ENCODE measurements around the gene USP17L20.
"Not testable (repeated sequence)": the region's sequence is repeated elsewhere in the genome, so short reads cannot be mapped to it uniquely, and the experiment has no call there.

USP17L20 gene, protein sequence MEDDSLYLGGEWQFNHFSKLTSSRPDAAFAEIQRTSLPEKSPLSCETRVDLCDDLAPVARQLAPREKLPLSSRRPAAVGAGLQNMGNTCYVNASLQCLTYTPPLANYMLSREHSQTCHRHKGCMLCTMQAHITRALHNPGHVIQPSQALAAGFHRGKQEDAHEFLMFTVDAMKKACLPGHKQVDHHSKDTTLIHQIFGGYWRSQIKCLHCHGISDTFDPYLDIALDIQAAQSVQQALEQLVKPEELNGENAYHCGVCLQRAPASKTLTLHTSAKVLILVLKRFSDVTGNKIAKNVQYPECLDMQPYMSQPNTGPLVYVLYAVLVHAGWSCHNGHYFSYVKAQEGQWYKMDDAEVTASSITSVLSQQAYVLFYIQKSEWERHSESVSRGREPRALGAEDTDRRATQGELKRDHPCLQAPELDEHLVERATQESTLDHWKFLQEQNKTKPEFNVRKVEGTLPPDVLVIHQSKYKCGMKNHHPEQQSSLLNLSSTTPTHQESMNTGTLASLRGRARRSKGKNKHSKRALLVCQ

DNA sequence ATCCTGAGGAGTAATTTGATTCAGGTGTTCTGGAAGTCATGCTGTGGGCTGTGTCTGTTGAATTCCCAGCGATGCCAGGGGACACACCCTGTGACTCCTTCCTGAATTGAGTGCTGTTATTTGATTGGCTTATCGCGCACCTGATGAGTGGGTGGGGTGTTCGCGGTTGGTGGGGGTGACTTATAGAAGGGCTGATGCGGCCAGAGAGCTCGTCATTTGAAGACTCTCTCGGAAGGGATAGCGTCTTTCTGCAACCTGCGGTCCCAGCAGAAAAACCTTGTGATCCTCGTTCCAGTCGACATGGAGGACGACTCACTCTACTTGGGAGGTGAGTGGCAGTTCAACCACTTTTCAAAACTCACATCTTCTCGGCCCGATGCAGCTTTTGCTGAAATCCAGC is at the start of gene USP17L20:
Gene USP17L20 (plus strand): TSS at position 301 of the 400 bp plus-strand sequence. CDS start 0 bp downstream, at position 301.
- CTCF ChIA-PET, result not testable (repeated sequence)

DNA sequence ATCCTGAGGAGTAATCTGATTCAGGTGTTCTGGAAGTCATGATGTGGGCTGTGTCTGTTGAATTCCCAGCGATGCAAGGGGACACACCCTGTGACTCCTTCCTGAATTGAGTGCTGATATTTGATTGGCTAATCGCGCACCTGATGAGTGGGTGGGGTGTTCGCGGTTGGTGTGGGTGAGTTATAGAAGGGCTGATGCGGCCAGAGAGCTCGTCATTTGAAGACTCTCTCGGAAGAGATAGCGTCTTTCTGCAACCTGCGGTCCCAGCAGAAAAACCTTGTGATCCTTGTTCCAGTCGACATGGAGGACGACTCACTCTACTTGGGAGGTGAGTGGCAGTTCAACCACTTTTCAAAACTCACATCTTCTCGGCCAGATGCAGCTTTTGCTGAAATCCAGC is 47.6 kb upstream of the USP17L20 start, which contains the start of gene USP17L10:
Gene USP17L10 (plus strand): TSS at position 301 of the 400 bp plus-strand sequence. CDS start 0 bp downstream, at position 301.
- DNase-seq (ENCODE audit: low read depth, low spot score); CTCF ChIA-PET; POLR2A ChIA-PET; H3K4me3 ChIP-seq (ENCODE audit: low read depth, low read length): not testable (repeated sequence)

More for the DNA sequence above, at the start of gene USP17L20:
- H3K4me3 ChIP-seq (ENCODE audit: low read depth, low read length); POLR2A ChIA-PET; DNase-seq (ENCODE audit: low read depth, low spot score): not testable (repeated sequence)

DNA sequence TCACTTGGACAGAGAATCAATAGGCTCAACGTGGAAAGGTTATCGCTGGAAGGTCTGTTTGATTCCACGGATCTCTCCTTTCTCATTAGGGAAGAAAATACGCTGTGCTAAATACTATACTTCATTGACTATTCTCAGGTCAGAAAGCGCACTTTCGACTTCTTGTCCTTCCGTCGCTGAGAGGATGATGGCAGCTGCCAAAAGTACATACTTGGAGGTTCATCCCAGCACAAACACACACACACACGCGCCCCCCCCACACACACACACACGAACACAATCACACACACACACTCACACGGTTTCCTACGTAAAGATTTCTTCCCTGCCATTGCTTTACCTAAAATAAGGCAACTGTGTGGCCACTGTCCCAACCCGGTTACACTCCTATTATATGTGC is 43.2 kb upstream of the USP17L20 start:
- CTCF ChIA-PET; H3K4me3 ChIP-seq (ENCODE audit: low read depth, low read length); DNase-seq (ENCODE audit: low read depth, low spot score); POLR2A ChIA-PET: not testable (repeated sequence)

DNA sequence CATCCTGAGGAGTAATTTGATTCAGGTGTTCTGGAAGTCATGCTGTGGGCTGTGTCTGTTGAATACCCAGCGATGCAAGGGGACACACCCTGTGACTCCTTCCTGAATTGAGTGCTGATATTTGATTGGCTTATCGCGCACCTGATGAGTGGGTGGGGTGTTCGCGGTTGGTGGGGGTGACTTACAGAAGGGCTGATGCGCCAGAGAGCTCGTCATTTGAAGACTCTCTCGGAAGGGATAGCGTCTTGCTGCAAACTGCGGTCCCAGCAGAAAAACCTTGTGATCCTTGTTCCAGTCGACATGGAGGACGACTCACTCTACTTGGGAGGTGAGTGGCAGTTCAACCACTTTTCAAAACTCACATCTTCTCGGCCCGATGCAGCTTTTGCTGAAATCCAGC is 42.8 kb upstream of the USP17L20 start, which contains the start of gene USP17L11:
Gene USP17L11 (plus strand): TSS at position 301 of the 400 bp plus-strand sequence. CDS start 0 bp downstream, at position 301.
- CTCF ChIA-PET; POLR2A ChIA-PET; H3K4me3 ChIP-seq (ENCODE audit: low read depth, low read length); DNase-seq (ENCODE audit: low read depth, low spot score): not testable (repeated sequence)

DNA sequence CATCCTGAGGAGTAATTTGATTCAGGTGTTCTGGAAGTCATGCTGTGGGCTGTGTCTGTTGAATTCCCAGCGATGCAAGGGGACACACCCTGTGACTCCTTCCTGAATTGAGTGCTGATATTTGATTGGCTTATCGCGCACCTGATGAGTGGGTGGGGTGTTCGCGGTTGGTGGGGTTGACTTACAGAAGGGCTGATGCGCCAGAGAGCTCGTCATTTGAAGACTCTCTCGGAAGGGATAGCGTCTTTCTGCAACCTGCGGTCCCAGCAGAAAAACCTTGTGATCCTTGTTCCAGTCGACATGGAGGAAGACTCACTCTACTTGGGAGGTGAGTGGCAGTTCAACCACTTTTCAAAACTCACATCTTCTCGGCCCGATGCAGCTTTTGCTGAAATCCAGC is 38.1 kb upstream of the USP17L20 start, which contains the start of gene USP17L12:
Gene USP17L12 (plus strand): TSS at position 301 of the 400 bp plus-strand sequence. CDS start 0 bp downstream, at position 301.
- POLR2A ChIA-PET; DNase-seq (ENCODE audit: low read depth, low spot score); CTCF ChIA-PET; H3K4me3 ChIP-seq (ENCODE audit: low read depth, low read length): not testable (repeated sequence)

DNA sequence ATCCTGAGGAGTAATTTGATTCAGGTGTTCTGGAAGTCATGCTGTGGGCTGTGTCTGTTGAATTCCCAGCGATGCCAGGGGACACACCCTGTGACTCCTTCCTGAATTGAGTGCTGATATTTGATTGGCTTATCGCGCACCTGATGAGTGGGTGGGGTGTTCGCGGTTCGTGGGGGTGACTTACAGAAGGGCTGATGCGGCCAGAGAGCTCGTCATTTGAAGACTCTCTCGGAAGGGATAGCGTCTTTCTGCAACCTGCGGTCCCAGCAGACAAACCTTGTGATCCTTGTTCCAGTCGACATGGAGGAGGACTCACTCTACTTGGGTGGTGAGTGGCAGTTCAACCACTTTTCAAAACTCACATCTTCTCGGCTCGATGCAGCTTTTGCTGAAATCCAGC is 33.3 kb upstream of the USP17L20 start, which contains the start of gene USP17L13:
Gene USP17L13 (plus strand): TSS at position 301 of the 400 bp plus-strand sequence. CDS start 0 bp downstream, at position 301.
- H3K4me3 ChIP-seq (ENCODE audit: low read depth, low read length); CTCF ChIA-PET; DNase-seq (ENCODE audit: low read depth, low spot score); POLR2A ChIA-PET: not testable (repeated sequence)

DNA sequence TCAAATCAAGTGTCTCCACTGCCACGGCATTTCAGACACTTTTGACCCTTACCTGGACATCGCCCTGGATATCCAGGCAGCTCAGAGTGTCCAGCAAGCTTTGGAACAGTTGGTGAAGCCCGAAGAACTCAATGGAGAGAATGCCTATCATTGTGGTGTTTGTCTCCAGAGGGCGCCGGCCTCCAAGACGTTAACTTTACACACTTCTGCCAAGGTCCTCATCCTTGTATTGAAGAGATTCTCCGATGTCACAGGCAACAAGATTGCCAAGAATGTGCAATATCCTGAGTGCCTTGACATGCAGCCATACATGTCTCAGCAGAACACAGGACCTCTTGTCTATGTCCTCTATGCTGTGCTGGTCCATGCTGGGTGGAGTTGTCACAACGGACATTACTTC is 27.7 kb upstream of the USP17L20 start:
- H3K4me3 ChIP-seq (ENCODE audit: low read depth, low read length); POLR2A ChIA-PET; DNase-seq (ENCODE audit: low read depth, low spot score); CTCF ChIA-PET: not testable (repeated sequence)

DNA sequence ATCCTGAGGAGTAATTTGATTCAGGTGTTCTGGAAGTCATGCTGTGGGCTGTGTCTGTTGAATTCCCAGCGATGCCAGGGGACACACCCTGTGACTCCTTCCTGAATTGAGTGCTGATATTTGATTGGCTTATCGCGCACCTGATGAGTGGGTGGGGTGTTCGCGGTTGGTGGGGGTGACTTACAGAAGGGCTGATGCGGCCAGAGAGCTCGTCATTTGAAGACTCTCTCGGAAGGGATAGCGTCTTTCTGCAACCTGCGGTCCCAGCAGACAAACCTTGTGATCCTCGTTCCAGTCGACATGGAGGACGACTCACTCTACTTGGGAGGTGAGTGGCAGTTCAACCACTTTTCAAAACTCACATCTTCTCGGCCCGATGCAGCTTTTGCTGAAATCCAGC is 23.8 kb upstream of the USP17L20 start, which contains the start of gene USP17L15:
Gene USP17L15 (plus strand): TSS at position 301 of the 400 bp plus-strand sequence. CDS start 0 bp downstream, at position 301.
- CTCF ChIA-PET, result not testable (repeated sequence)

DNA sequence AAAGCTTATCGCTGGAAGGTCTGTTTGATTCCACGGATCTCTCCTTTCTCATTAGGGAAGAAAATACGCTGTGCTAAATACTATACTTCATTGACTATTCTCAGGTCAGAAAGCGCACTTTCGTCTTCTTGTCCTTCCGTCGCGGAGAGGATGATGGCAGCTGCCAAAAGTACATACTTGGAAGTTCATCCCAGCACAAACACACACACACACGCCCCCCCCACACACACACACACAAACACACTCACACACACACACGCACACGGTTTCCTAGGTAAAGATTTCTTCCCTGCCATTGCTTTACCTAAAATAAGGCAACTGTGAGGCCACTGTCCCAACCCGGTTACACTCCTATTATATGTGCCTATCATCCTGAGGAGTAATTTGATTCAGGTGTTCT is 19.5 kb upstream of the USP17L20 start:
- H3K4me3 ChIP-seq (ENCODE audit: low read depth, low read length); DNase-seq (ENCODE audit: low read depth, low spot score); POLR2A ChIA-PET; CTCF ChIA-PET: not testable (repeated sequence)

More for the DNA sequence above, 23.8 kb upstream of the USP17L20 start, which contains the start of gene USP17L15:
- POLR2A ChIA-PET; DNase-seq (ENCODE audit: low read depth, low spot score); H3K4me3 ChIP-seq (ENCODE audit: low read depth, low read length): not testable (repeated sequence)

DNA sequence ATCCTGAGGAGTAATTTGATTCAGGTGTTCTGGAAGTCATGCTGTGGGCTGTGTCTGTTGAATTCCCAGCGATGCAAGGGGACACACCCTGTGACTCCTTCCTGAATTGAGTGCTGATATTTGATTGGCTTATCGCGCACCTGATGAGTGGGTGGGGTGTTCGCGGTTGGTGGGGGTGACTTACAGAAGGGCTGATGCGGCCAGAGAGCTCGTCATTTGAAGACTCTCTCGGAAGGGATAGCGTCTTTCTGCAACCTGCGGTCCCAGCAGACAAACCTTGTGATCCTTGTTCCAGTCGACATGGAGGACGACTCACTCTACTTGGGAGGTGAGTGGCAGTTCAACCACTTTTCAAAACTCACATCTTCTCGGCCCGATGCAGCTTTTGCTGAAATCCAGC is 14.3 kb upstream of the USP17L20 start, which contains the start of gene USP17L17:
Gene USP17L17 (plus strand): TSS at position 301 of the 400 bp plus-strand sequence. CDS start 0 bp downstream, at position 301.
- CTCF ChIA-PET; POLR2A ChIA-PET; DNase-seq (ENCODE audit: low read depth, low spot score); H3K4me3 ChIP-seq (ENCODE audit: low read depth, low read length): not testable (repeated sequence)

DNA sequence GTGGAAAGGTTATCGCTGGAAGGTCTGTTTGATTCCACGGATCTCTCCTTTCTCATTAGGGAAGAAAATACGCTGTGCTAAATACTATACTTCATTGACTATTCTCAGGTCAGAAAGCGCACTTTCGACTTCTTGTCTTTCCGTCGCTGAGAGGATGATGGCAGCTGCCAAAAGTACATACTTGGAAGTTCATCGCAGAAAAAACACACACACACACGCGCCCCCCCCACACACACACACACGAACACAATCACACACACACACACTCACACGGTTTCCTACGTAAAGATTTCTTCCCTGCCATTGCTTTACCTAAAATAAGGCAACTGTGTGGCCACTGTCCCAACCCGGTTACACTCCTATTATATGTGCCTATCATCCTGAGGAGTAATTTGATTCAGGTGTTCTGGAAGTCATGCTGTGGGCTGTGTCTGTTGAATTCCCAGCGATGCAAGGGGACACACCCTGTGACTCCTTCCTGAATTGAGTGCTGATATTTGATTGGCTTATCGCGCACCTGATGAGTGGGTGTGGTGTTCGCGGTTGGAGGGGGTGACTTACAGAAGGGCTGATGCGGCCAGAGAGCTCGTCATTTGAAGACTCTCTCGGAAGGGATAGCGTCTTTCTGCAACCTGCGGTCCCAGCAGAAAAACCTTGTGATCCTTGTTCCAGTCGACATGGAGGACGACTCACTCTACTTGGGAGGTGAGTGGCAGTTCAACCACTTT is 9.8 kb upstream of the USP17L20 start, which contains the start of gene USP17L18:
Gene USP17L18 (plus strand): TSS at position 678 of the 728 bp plus-strand sequence. CDS start 0 bp downstream, at position 678.
- DNase-seq (ENCODE audit: low read depth, low spot score); POLR2A ChIA-PET; CTCF ChIA-PET; H3K4me3 ChIP-seq (ENCODE audit: low read depth, low read length): not testable (repeated sequence)

DNA sequence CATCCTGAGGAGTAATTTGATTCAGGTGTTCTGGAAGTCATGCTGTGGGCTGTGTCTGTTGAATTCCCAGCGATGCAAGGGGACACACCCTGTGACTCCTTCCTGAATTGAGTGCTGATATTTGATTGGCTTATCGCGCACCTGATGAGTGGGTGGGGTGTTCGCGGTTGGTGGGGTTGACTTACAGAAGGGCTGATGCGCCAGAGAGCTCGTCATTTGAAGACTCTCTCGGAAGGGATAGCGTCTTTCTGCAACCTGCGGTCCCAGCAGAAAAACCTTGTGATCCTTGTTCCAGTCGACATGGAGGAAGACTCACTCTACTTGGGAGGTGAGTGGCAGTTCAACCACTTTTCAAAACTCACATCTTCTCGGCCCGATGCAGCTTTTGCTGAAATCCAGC is 4.8 kb upstream of the USP17L20 start, which contains the start of gene USP17L19:
Gene USP17L19 (plus strand): TSS at position 301 of the 400 bp plus-strand sequence. CDS start 0 bp downstream, at position 301.
- CTCF ChIA-PET; DNase-seq (ENCODE audit: low read depth, low spot score); POLR2A ChIA-PET; H3K4me3 ChIP-seq (ENCODE audit: low read depth, low read length): not testable (repeated sequence)

DNA sequence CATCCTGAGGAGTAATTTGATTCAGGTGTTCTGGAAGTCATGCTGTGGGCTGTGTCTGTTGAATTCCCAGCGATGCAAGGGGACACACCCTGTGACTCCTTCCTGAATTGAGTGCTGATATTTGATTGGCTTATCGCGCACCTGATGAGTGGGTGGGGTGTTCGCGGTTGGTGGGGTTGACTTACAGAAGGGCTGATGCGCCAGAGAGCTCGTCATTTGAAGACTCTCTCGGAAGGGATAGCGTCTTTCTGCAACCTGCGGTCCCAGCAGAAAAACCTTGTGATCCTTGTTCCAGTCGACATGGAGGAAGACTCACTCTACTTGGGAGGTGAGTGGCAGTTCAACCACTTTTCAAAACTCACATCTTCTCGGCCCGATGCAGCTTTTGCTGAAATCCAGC is 4.6 kb downstream of the USP17L20 start, which contains the start of gene USP17L21:
Gene USP17L21 (plus strand): TSS at position 301 of the 400 bp plus-strand sequence. CDS start 0 bp downstream, at position 301.
- DNase-seq (ENCODE audit: low read depth, low spot score); CTCF ChIA-PET; H3K4me3 ChIP-seq (ENCODE audit: low read depth, low read length); POLR2A ChIA-PET: not testable (repeated sequence)

DNA sequence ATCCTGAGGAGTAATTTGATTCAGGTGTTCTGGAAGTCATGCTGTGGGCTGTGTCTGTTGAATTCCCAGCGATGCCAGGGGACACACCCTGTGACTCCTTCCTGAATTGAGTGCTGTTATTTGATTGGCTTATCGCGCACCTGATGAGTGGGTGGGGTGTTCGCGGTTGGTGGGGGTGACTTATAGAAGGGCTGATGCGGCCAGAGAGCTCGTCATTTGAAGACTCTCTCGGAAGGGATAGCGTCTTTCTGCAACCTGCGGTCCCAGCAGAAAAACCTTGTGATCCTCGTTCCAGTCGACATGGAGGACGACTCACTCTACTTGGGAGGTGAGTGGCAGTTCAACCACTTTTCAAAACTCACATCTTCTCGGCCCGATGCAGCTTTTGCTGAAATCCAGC is 9.4 kb downstream of the USP17L20 start, which contains the start of gene USP17L22:
Gene USP17L22 (plus strand): TSS at position 301 of the 400 bp plus-strand sequence. CDS start 0 bp downstream, at position 301.
- DNase-seq (ENCODE audit: low read depth, low spot score); H3K4me3 ChIP-seq (ENCODE audit: low read depth, low read length); POLR2A ChIA-PET; CTCF ChIA-PET: not testable (repeated sequence)

DNA sequence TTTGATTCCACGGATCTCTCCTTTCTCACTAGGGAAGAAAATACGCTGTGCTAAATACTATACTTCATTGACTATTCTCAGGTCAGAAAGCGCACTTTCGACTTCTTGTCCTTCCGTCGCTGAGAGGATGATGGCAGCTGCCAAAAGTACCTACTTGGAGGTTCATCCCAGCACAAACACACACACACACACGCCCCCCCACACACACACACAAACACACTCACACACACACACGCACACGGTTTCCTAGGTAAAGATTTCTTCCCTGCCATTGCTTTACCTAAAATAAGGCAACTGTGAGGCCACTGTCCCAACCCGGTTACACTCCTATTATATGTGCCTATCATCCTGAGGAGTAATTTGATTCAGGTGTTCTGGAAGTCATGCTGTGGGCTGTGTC is 13.8 kb downstream of the USP17L20 start:
- DNase-seq (ENCODE audit: low read depth, low spot score); H3K4me3 ChIP-seq (ENCODE audit: low read depth, low read length); CTCF ChIA-PET; POLR2A ChIA-PET: not testable (repeated sequence)
